Right ventricle myocardium inferior (tissue), 1 donor: ENCODE data around the gene SNRNP40. TPM values are rescaled to one million over a fixed set of nuclear protein-coding genes. Genes with fewer than 3 reads are reported as not detected.
A peak's percentile ranks its signal among the peaks of the same experiment; 100 is the strongest.

Source experiments
- ATAC-seq: fragments of 200-7000 bp; cut with Tn5 transposase; one replicate; pipeline ENCODE4 v1.9.1; 2020; ENCODE audit warnings: mild to moderate bottlenecking, moderate library complexity
- DNase-seq: peaks from one replicate; pipeline ENCODE4 v3.0.0; 2021; ENCODE audit errors: missing footprints
- intact Hi-C: fragments of 100-400 bp; cut with DNase I; formaldehyde crosslinking; loops from one replicate; pipeline ENCODE4 v1.11.0; 2022
- long read RNA-seq: library from polyadenylated mRNA; unstranded; transcript quantifications from one replicate; pipeline ENCODE4 v2.0.0, GENCODE V29; 2021
- total RNA-seq: library from RNA; stranded (reverse); fragmentation: NEBNext Ultra II Directional; extraction: Animal tissue kit (Norgen Biotek cat#: 25700); gene quantifications from one replicate; pipeline ENCODE4 v1.2.1, GENCODE V29; 2021
- donor health status: DM: no; HTN: yes; CAD: no; lungs with severe emphysema.

Gene SNRNP40
- total RNA-seq = 19.0 TPM
- long read RNA-seq, transcript SNRNP40-201 (10 exons, 1,597 nt) = major isoform, 16 of 16 reads
- long read RNA-seq, partial matches to known transcripts = 0 of 16 reads
- long read RNA-seq, other reads (novel, unspliced or antisense) = 0 of 16 reads

GRCh38 chr1:31296486-31297276 lies at the start of gene SNRNP40, which contains the start of gene ZCCHC17:
SNRNP40 (minus strand) TSS chr1:31296788; CDS start chr1:31296751, 37 bp downstream.
ZCCHC17 (plus strand) TSS chr1:31297032; CDS start chr1:31310099, 13,067 bp downstream.
- peak; percentile 99 for ATAC-seq
- peak; percentile 96 for DNase-seq
- intact Hi-C loops = no loop called here

- no peak for DNase-seq
- no peak for ATAC-seq
These were observed 49.0 kb upstream of the SNRNP40 start for GRCh38 chr1:31345635-31346034.

GRCh38 chr1:31344503-31344902 lies 47.9 kb upstream of the SNRNP40 start:
- ATAC-seq (no peak), DNase-seq (no peak)
- intact Hi-C loops = no loop called here

More at GRCh38 chr1:31345635-31346034, 49.0 kb upstream of the SNRNP40 start:
- intact Hi-C loops = no loop called here

GRCh38 chr1:31336687-31337467 lies 40.3 kb upstream of the SNRNP40 start:
- intact Hi-C loops = no loop called here
- DNase-seq (no peak), ATAC-seq (no peak)

- no peak for DNase-seq
- ATAC-seq = no peak
- intact Hi-C loops = loop anchor here (1.0 kb wide), 1 partner anchor 151 kb away; no protein-coding TSS in a partner anchor
These were observed 38.4 kb upstream of the SNRNP40 start for GRCh38 chr1:31335007-31335406.

GRCh38 chr1:31327381-31327780 lies 30.8 kb upstream of the SNRNP40 start:
- ATAC-seq = no peak
- no peak for DNase-seq
- intact Hi-C loops = no loop called here

GRCh38 chr1:31326461-31326860 lies 29.9 kb upstream of the SNRNP40 start:
- intact Hi-C loops = no loop called here
- ATAC-seq (no peak), DNase-seq (no peak)

GRCh38 chr1:31324992-31325391 lies 28.4 kb upstream of the SNRNP40 start:
- intact Hi-C loops = no loop called here
- ATAC-seq (no peak), DNase-seq (no peak)

- no peak for DNase-seq
- no peak for ATAC-seq
- intact Hi-C loops = no loop called here
These were observed 27.5 kb upstream of the SNRNP40 start for GRCh38 chr1:31324093-31324492.

- intact Hi-C loops = no loop called here
- no peak for DNase-seq
- ATAC-seq = no peak
These were observed 21.6 kb upstream of the SNRNP40 start for GRCh38 chr1:31318146-31318545.

GRCh38 chr1:31315902-31316301 lies 19.3 kb upstream of the SNRNP40 start:
- DNase-seq (no peak), ATAC-seq (no peak)
- intact Hi-C loops = no loop called here

GRCh38 chr1:31310198-31310597 lies 13.6 kb upstream of the SNRNP40 start:
- intact Hi-C loops = no loop called here
- DNase-seq (no peak), ATAC-seq (no peak)

- ATAC-seq (no peak), DNase-seq (no peak)
- intact Hi-C loops = no loop called here
These were observed 11.4 kb upstream of the SNRNP40 start for GRCh38 chr1:31308036-31308435.

GRCh38 chr1:31306278-31306677 lies 9.7 kb upstream of the SNRNP40 start:
- no peak for DNase-seq
- ATAC-seq = no peak
- intact Hi-C loops = no loop called here

- ATAC-seq (no peak), DNase-seq (no peak)
- intact Hi-C loops = no loop called here
These were observed 6.3 kb upstream of the SNRNP40 start for GRCh38 chr1:31302709-31303441.

GRCh38 chr1:31300193-31300592 lies 3.6 kb upstream of the SNRNP40 start:
- ATAC-seq (no peak), DNase-seq (no peak)
- intact Hi-C loops = no loop called here

- intact Hi-C loops = no loop called here
- DNase-seq (no peak), ATAC-seq (no peak)
These were observed 2.8 kb upstream of the SNRNP40 start for GRCh38 chr1:31299365-31299764.

GRCh38 chr1:31297277-31298247 lies 974 bp upstream of the SNRNP40 start:
- no peak for DNase-seq
- intact Hi-C loops = no loop called here
- no peak for ATAC-seq
